ENCODE measurements around the gene TENT4A. TPM values are rescaled to one million over a fixed set of nuclear protein-coding genes. Genes with fewer than 3 reads are reported as not detected.

The TENT4A gene
- total RNA-seq, 1 experiment from 2014 or later = 29.2 TPM

DNA sequence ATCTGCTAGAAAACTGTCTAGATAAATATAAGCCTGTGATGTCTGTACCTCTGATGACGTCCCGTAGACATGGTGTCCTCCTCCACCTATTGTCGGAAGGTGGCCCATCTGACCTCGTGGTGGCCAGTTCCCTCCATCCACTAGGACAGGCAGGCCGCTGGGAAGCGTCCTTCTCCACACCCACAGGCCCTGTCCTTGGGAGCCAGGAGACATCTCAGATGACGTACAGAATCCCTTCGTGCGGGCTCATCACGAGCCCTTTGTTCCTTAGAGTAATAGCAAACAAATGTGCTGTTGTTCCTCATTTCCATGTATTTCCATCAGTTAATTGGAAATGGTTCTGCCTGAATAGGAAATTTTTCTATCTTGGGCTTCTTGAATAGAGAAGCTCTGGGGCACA, 38.3 kb upstream of the TENT4A start (continued):
- no peak for TF ChIP-seq GABPB1 (CRISPR knock-in tag; IDR thresholded peaks at IDR 0.05)
- no peak for TF ChIP-seq TEAD1 (CRISPR knock-in tag; IDR thresholded peaks at IDR 0.05)

DNA sequence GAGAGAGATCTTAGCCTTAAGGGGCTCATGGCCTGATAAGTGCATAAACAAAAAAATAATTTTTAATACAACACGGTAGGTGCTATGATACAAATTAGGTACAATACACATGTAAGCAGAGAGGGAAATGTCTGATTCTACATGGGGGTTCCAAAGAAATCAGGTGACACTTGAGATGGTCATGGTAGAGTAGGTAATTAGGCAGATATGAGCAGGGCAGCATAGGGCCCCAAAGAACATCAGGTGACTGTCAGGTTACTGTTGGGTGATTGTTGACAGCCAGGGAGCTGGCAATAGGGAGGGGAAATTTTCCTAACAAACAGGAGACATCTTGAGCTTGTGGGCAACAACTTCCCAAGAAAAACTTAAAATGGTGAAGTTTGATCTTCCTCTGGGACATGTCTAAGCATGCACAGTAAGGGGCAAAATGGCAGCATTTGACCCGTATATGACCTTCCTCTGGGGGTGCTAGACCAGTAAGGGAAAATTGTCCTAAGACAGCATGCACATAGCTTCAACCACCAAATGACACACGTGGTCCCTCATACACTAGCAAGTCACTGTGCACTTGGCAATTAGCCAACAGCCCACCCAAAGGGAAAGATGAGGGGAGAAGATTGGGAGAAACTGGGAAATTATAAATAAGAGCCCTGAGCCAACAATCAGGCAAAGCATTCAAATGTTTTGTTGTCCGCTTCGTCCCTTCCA, 37.3 kb upstream of the TENT4A start:
- Mint-ChIP-seq H3K4me3 (no peak overlapping the region), H3K27ac (no peak overlapping the region; the same call in 1 of the 2 replicates), H3K4me1 (no peaks in the 10 kb centered on the region), H3K9me3 (peaks cover 47% of the 10 kb centered on the region), H3K36me3 (peaks cover 44% of the 10 kb centered on the region), H3K27me3 (ENCODE audit: low read depth) (peaks cover 14% of the 10 kb centered on the region)
- ChIA-PET CTCF (no interaction called here), POLR2A (no interaction called here)
- TF ChIP-seq JAZF1 (CRISPR knock-in tag; IDR thresholded peaks at IDR 0.05) (no peak), TP53 (CRISPR knock-in tag; IDR thresholded peaks at IDR 0.05) (no peak), JUN (CRISPR knock-in tag; IDR thresholded peaks at IDR 0.05) (no peak), TCF7 (CRISPR knock-in tag; IDR thresholded peaks at IDR 0.05; ENCODE audit: low read depth) (no peak), ESRRA (CRISPR knock-in tag; IDR thresholded peaks at IDR 0.05; ENCODE audit: borderline replicate concordance) (no peak)
- TF ChIP-seq, protein P1, sequence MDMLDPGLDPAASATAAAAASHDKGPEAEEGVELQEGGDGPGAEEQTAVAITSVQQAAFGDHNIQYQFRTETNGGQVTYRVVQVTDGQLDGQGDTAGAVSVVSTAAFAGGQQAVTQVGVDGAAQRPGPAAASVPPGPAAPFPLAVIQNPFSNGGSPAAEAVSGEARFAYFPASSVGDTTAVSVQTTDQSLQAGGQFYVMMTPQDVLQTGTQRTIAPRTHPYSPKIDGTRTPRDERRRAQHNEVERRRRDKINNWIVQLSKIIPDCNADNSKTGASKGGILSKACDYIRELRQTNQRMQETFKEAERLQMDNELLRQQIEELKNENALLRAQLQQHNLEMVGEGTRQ (CRISPR knock-in tag; IDR thresholded peaks at IDR 0.05) = no peak
- no peak for ATAC-seq
- DNase-seq (ENCODE audit: low spot score) = no peak

DNA sequence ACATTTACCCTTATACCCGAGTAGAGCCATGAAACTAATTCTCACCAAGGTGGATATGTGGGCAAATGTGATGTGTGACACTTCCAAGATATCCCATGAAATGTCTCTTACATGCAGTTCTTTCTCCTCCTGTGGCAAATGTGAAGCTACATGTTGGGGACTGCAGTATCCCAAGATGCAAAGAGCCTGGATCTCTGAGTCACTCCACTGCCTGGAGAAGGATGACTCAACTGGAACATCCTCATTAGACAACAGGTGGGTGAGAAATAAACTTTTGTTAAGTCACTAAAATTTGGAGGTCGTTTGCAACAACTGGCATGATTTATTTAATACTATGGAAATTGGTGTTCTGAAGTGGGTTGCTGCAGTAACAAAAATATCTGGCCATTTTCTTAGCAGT, 36.5 kb upstream of the TENT4A start:
- ATAC-seq = no peak
- TF ChIP-seq, protein P2, sequence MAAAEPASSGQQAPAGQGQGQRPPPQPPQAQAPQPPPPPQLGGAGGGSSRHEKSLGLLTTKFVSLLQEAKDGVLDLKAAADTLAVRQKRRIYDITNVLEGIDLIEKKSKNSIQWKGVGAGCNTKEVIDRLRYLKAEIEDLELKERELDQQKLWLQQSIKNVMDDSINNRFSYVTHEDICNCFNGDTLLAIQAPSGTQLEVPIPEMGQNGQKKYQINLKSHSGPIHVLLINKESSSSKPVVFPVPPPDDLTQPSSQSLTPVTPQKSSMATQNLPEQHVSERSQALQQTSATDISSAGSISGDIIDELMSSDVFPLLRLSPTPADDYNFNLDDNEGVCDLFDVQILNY (CRISPR knock-in tag; IDR thresholded peaks at IDR 0.05) = no peak
- TF ChIP-seq, protein P3, sequence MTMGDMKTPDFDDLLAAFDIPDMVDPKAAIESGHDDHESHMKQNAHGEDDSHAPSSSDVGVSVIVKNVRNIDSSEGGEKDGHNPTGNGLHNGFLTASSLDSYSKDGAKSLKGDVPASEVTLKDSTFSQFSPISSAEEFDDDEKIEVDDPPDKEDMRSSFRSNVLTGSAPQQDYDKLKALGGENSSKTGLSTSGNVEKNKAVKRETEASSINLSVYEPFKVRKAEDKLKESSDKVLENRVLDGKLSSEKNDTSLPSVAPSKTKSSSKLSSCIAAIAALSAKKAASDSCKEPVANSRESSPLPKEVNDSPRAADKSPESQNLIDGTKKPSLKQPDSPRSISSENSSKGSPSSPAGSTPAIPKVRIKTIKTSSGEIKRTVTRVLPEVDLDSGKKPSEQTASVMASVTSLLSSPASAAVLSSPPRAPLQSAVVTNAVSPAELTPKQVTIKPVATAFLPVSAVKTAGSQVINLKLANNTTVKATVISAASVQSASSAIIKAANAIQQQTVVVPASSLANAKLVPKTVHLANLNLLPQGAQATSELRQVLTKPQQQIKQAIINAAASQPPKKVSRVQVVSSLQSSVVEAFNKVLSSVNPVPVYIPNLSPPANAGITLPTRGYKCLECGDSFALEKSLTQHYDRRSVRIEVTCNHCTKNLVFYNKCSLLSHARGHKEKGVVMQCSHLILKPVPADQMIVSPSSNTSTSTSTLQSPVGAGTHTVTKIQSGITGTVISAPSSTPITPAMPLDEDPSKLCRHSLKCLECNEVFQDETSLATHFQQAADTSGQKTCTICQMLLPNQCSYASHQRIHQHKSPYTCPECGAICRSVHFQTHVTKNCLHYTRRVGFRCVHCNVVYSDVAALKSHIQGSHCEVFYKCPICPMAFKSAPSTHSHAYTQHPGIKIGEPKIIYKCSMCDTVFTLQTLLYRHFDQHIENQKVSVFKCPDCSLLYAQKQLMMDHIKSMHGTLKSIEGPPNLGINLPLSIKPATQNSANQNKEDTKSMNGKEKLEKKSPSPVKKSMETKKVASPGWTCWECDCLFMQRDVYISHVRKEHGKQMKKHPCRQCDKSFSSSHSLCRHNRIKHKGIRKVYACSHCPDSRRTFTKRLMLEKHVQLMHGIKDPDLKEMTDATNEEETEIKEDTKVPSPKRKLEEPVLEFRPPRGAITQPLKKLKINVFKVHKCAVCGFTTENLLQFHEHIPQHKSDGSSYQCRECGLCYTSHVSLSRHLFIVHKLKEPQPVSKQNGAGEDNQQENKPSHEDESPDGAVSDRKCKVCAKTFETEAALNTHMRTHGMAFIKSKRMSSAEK (CRISPR knock-in tag; IDR thresholded peaks at IDR 0.05; ENCODE audit: borderline replicate concordance) = no peak
- TF ChIP-seq CREM (CRISPR knock-in tag; IDR thresholded peaks at IDR 0.05) (no peak), JAZF1 (CRISPR knock-in tag; IDR thresholded peaks at IDR 0.05) (no peak), TCF7 (CRISPR knock-in tag; IDR thresholded peaks at IDR 0.05; ENCODE audit: low read depth) (no peak), CBFB (CRISPR knock-in tag; IDR thresholded peaks at IDR 0.05; ENCODE audit: low read depth) (no peak), ZBTB21 (CRISPR knock-in tag; IDR thresholded peaks at IDR 0.05; ENCODE audit: borderline replicate concordance) (no peak), KAT7 (CRISPR knock-in tag; IDR thresholded peaks at IDR 0.05; ENCODE audit: borderline replicate concordance) (no peak), ZNF138 (CRISPR knock-in tag; conservative IDR thresholded peaks at IDR 0.05) (no peak), ELF4 (CRISPR knock-in tag; IDR thresholded peaks at IDR 0.05; ENCODE audit: low read depth) (no peak)
- TF ChIP-seq, protein P4, sequence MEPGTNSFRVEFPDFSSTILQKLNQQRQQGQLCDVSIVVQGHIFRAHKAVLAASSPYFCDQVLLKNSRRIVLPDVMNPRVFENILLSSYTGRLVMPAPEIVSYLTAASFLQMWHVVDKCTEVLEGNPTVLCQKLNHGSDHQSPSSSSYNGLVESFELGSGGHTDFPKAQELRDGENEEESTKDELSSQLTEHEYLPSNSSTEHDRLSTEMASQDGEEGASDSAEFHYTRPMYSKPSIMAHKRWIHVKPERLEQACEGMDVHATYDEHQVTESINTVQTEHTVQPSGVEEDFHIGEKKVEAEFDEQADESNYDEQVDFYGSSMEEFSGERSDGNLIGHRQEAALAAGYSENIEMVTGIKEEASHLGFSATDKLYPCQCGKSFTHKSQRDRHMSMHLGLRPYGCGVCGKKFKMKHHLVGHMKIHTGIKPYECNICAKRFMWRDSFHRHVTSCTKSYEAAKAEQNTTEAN (CRISPR knock-in tag; IDR thresholded peaks at IDR 0.05) = no peak
- TF ChIP-seq, protein P5, sequence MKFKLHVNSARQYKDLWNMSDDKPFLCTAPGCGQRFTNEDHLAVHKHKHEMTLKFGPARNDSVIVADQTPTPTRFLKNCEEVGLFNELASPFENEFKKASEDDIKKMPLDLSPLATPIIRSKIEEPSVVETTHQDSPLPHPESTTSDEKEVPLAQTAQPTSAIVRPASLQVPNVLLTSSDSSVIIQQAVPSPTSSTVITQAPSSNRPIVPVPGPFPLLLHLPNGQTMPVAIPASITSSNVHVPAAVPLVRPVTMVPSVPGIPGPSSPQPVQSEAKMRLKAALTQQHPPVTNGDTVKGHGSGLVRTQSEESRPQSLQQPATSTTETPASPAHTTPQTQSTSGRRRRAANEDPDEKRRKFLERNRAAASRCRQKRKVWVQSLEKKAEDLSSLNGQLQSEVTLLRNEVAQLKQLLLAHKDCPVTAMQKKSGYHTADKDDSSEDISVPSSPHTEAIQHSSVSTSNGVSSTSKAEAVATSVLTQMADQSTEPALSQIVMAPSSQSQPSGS (CRISPR knock-in tag; IDR thresholded peaks at IDR 0.05; ENCODE audit: borderline replicate concordance, low read depth) = no peak
- TF ChIP-seq, protein P6, sequence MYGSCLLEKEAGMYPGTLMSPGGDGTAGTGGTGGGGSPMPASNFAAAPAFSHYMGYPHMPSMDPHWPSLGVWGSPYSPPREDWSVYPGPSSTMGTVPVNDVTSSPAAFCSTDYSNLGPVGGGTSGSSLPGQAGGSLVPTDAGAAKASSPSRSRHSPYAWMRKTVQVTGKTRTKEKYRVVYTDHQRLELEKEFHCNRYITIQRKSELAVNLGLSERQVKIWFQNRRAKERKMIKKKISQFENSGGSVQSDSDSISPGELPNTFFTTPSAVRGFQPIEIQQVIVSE (CRISPR knock-in tag; IDR thresholded peaks at IDR 0.05; ENCODE audit: borderline replicate concordance) = no peak
- Mint-ChIP-seq H3K4me3 (no peak overlapping the region), H3K9me3 (peaks cover 55% of the 10 kb centered on the region), H3K27me3 (ENCODE audit: low read depth) (peaks cover 14% of the 10 kb centered on the region), H3K36me3 (peaks cover 39% of the 10 kb centered on the region), H3K4me1 (no peaks in the 10 kb centered on the region), H3K27ac (no peak overlapping the region)
- no peak for DNase-seq (ENCODE audit: low spot score)
- ChIA-PET POLR2A (no interaction called here), CTCF (no interaction called here)

Measured in WTC11 (cell line).